HG02885 (cell line): ENCODE results near the gene ADH4.
A peak's percentile ranks its signal among the peaks of the same experiment; 100 is the strongest.
"Not testable (repeated sequence)": the region's sequence is repeated elsewhere in the genome, so short reads cannot be mapped to it uniquely, and the experiment has no call there.

Experiments used
- ATAC-seq: cut with Tn5 transposase; IDR thresholded peaks from one replicate; pipeline ENCODE4 v1.9.1; 2021; ENCODE audit warnings: mild to moderate bottlenecking; ENCODE audit not compliant: unreplicated experiment, poor library complexity

Gene ADH4

GRCh38 chr4:99135541-99136162 is 8.4 kb downstream of the ADH4 start:
- ATAC-seq, result no peak

- ATAC-seq, result no peak
These were observed 9.5 kb downstream of the ADH4 start for GRCh38 chr4:99134586-99134985.

GRCh38 chr4:99131378-99131777 is 12.7 kb downstream of the ADH4 start:
- ATAC-seq, result no peak

DNA sequence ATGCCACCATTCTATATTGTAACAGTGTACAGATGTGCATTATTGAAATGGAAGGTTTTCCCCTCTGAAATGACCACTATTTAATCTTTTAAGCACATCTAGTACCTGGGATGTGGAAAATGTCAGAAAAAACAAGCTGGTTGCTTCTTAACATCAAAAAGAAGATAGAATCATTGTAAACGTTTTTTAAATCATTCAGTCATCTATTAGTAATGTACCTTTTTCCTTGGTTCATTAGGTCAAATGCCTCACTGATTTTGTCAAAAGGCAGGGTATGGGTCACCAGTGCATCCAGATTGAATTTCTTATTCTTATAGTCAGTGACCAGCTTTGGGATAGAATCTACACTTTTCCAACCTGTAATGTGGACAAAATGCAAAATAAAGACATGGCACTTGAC is 17.7 kb downstream of the ADH4 start:
- no peak for ATAC-seq

- no peak for ATAC-seq
These were observed 23.1 kb downstream of the ADH4 start for GRCh38 chr4:99121008-99121407.

DNA sequence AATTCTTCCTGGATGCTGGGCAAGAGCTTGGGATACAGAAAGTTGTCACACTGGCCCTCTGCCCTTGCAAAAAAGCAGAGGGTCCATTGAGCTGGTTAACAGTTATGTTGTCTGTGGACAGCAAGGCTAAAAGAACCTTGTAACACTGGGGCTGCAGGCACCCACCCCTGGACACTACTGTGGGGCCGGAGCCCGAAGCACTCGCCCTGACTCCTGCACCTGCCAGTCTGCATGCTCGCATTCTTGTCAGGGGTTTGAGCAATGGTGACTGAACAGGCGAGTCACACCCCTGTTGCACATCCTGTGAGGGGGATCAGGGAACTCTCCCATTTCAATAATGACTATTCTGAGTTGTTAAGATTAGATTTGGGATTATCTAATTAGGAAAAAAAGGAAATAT is 23.6 kb downstream of the ADH4 start:
- ATAC-seq, result no peak

DNA sequence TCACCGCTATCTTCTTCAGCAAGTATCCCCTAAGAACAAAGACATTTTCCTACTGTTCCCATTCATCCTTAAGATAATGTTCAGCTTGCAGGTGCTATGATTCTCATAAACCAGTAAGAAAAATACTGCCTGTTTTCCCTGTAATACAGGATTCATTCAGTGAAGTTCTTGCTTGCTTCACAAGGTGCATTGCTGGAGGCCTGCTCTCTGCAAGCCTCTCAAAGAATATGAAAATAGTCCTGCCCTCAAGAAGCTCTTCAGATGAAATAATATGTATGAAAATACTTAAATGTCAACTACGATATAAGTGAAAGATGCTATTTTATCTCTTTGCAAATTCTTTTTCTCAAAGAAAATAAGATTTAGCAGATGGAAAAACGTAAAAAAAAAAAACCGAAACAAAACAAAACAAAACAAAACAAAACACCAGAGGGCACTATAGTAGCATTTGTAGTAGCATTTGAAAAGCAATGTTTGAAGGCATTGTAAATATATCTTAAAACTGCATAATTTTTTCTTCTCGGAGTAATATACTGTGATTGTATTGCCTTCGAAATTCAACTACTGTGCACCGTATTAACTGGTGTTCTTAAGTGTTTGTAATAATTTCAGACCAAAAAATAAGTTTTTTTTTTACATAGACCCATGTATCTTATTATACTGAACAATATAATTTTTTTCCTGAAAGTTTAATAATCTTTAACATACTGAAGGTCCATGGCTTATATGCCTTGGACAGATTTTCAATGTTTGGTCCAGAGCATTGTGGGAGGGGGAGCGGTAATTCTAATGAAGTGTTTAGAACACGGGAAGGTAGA is 26.0 kb downstream of the ADH4 start:
- ATAC-seq, result no peak

- ATAC-seq, result not testable (repeated sequence)
These were observed 26.8 kb downstream of the ADH4 start for GRCh38 chr4:99117122-99117841.

DNA sequence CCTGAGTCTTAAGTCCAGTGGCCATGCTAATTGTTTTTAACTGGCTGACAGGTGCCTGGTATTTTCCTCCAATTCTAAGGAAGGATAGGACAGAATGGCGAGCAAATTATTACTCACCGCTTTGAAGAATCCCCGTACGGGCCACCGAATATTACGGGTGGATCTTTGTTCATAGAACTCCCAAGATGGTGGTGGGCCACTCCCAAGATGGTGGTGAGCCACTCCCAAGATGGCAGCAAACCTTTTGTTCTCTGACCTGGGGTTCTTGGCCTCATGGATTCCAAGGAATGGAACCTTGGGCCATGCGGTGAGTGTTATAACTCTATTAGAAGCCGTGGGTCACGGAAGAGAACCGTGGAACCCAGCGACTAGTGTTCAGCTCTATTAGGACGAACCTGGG is 34.8 kb downstream of the ADH4 start:
- ATAC-seq, result not testable (repeated sequence)

- no peak for ATAC-seq
These were observed 39.9 kb downstream of the ADH4 start for GRCh38 chr4:99104153-99104552.

DNA sequence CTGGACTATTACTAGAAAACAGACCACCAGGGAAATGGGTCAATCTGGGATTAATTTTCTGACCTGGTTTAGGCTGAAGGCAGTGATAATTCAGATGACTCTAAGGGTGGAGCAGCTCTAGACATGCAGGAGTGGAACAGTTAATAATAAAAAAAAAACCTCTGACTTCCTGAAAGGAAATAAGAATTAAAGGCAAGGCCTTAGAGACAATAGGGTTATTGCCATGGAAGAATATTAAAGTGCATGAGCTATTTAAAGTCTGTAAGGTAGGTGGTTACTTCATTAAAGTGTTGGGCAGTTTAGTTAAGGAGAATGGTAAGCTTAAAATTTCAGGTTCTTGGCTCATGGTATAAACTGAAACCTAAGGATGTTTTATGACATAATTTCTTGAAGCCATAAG is 40.9 kb downstream of the ADH4 start:
- no peak for ATAC-seq

GRCh38 chr4:99102634-99103033 is 41.5 kb downstream of the ADH4 start:
- ATAC-seq, result no peak

GRCh38 chr4:99100876-99101275 is 43.2 kb downstream of the ADH4 start:
- no peak for ATAC-seq

DNA sequence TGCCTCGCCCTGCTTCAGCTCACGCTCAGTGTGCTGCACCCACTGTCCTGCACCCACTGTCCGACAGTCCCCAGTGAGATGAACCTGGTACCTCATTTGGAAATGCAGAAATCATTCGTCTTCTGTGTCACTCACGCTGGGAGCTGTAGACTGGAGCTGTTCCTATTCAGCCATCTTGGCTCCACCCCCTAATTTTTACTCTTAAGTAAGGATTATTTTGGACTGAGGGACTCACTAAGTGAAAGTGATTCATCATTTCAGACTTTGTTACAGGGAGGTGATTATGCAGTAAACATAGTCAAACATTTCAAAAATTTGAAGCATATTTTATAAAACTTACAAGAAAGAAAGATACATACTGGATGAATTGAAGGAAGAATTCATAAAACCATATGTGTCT is 44.3 kb downstream of the ADH4 start:
- ATAC-seq, result not testable (repeated sequence)

GRCh38 chr4:99099311-99099710 is 44.8 kb downstream of the ADH4 start:
- ATAC-seq, result no peak

DNA sequence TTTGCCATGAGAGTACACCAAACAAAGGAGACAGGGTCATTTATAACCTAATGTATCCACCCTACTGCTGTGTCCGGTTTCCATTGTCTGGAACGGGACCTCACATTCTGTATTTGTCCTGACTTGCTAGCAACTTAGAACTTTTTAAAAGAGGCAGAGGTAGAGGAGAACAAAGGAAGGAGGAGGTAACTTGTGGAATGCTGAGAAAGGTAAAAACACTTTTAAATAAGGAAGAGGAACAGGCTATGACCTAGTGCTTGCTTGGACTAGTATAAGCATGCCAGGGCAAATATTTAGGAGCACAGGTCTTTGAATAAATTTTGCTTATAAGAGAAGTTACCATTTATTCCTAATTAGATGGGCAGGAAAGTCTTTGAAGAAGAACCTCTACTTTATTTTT is 52.3 kb downstream of the ADH4 start:
- ATAC-seq, result not testable (repeated sequence)

GRCh38 chr4:99091216-99091575 is 52.9 kb downstream of the ADH4 start:
- ATAC-seq, result no peak

- no peak for ATAC-seq
These were observed 53.4 kb downstream of the ADH4 start for GRCh38 chr4:99090481-99091215.

DNA sequence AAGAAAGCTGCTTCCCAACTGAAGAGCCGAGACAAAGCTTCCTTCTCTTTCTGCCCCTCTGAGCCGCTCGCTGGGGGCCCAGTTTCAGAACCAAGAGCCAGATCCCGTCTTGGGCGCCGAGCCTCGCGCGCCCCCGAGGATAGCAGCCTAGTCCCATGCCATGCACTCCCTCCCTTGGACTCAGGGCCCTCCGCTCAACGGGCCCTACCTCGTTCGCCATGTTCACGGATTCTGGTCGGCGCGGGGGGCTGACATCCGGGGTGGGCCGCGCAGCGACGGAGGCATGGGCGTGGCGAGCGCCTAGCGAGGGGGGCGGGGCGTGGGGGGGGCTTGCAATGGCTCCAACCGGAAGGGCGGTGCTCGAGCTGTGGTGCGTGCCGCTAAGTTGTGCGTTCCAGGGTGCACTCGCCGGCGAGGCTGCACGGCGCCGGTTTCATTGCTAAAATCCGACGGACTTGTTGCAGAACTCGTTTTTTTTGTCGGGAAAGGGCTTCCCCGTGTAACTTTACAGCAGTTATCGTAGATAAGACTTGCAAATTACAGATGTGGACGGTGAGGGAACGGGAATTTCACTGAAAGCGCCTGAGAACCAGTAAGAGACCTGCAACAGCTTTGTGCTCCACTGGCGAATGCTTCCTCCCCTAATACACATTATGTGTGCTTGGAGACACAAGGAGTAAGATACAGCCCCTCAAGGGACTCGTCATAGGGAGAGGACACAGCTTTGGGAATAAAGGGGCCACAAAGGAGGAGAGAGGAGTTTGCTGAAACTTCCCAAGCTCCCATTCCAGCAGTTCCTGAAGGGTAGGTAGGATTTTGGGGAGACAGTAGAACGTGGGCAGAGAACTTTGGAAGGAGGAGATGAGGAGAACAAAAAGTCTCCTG is 55.4 kb downstream of the ADH4 start, which contains the start of gene ADH5:
Gene ADH5 (minus strand): TSS at position 308 of the 885 bp plus-strand sequence. CDS start 88 bp downstream, at position 220.
- peak; percentile 92 for ATAC-seq

- peak; percentile 33 for ATAC-seq
These were observed 56.1 kb downstream of the ADH4 start for GRCh38 chr4:99088023-99088449.
